GM23338 (cell line): ENCODE data around the gene LAT. TPM values are rescaled to one million over a fixed set of nuclear protein-coding genes. Genes with fewer than 3 reads are reported as not detected.

ENCODE experiments used
- ATAC-seq: fragments of 200-7000 bp; cut with Tn5 transposase; 3 replicates; pipeline ENCODE4 v1.9.1; 2020
- DNase-seq: peaks from one replicate; pipeline ENCODE4 v3.0.0-alpha.2; 2015; ENCODE audit warnings: low spot score
- H2AFZ ChIP-seq: fragments of 200-600 bp; sonication (generic); 2 replicates; pipeline ENCODE4 v1.8.0; 2016; ENCODE audit warnings: antibody characterized with exemption, mild to moderate bottlenecking, moderate library complexity
- H3F3A ChIP-seq: fragments of 200-600 bp; sonication (generic); replicated peaks from 2 replicates; pipeline ENCODE4 v1.8.0; 2017; ENCODE audit warnings: antibody characterized with exemption, mixed run types, low read depth
- H3K27ac ChIP-seq: fragments of 200-600 bp; sonication (generic); 2 replicates; pipeline ENCODE4 v1.6.1; 2016; ENCODE audit warnings: low read depth
- H3K27me3 ChIP-seq: fragments of 200-600 bp; sonication (generic); 2 replicates; pipeline ENCODE4 v1.8.0; 2016; ENCODE audit warnings: mild to moderate bottlenecking, mixed run types, moderate library complexity; ENCODE audit not compliant: insufficient read depth
- H3K36me3 ChIP-seq: fragments of 200-600 bp; sonication (generic); 2 replicates; pipeline ENCODE4 v1.8.0; 2016; ENCODE audit warnings: mild to moderate bottlenecking; ENCODE audit not compliant: insufficient read depth
- H3K4me1 ChIP-seq: fragments of 200-600 bp; sonication (generic); 2 replicates; pipeline ENCODE4 v1.8.0; 2016; ENCODE audit warnings: mild to moderate bottlenecking, moderate library complexity; ENCODE audit not compliant: insufficient read depth
- H3K4me2 ChIP-seq: fragments of 200-600 bp; sonication (generic); 2 replicates; pipeline ENCODE4 v1.7.1; 2017; ENCODE audit warnings: mixed run types
- H3K4me3 ChIP-seq: fragments of 200-600 bp; sonication (generic); 2 replicates; pipeline ENCODE4 v1.6.1; 2016; ENCODE audit warnings: mixed run types
- H3K79me2 ChIP-seq: fragments of 200-600 bp; sonication (generic); replicated peaks from 2 replicates; pipeline ENCODE4 v1.8.0; 2017; ENCODE audit warnings: mild to moderate bottlenecking; ENCODE audit not compliant: insufficient read depth
- H3K9me2 ChIP-seq: fragments of 200-600 bp; sonication (generic); 2 replicates; pipeline ENCODE4 v1.8.0; 2017; ENCODE audit not compliant: insufficient read depth
- H4K20me1 ChIP-seq: fragments of 200-600 bp; sonication (generic); replicated peaks from 2 replicates; pipeline ENCODE4 v1.8.0; 2017; ENCODE audit warnings: mild to moderate bottlenecking; ENCODE audit not compliant: insufficient read depth
- H3K27ac Mint-ChIP-seq: 2 replicates; pipeline ENCODE4 v1.8.0; 2020; ENCODE audit warnings: inconsistent platforms, mild to moderate bottlenecking, moderate library complexity, mixed read lengths
- H3K27me3 Mint-ChIP-seq: 3 replicates; pipeline ENCODE4 v1.8.0; 2022; ENCODE audit warnings: low read depth, mild to moderate bottlenecking, moderate library complexity, mixed read lengths, inconsistent platforms; ENCODE audit not compliant: insufficient read depth, poor library complexity
- H3K36me3 Mint-ChIP-seq: 3 replicates; pipeline ENCODE4 v1.8.0; 2021; ENCODE audit warnings: low read depth, mild to moderate bottlenecking, inconsistent platforms, moderate library complexity, mixed read lengths
- H3K4me1 Mint-ChIP-seq: 3 replicates; pipeline ENCODE4 v1.8.0; 2020; ENCODE audit warnings: mild to moderate bottlenecking, inconsistent platforms, mixed read lengths
- H3K4me3 Mint-ChIP-seq: 3 replicates; pipeline ENCODE4 v1.8.0; 2021; ENCODE audit warnings: moderate library complexity, mild to moderate bottlenecking, inconsistent platforms, mixed read lengths
- H3K9me3 Mint-ChIP-seq: 3 replicates; pipeline ENCODE4 v1.8.0; 2020; ENCODE audit warnings: moderate library complexity, mild to moderate bottlenecking, inconsistent platforms, mixed read lengths
- CREB1 ChIP-seq: fragments of 250-450 bp; sonication (Bioruptor Pico); IDR thresholded peaks from 2 replicates; pipeline ENCODE4 v1.5.0; 2020; ENCODE audit warnings: low read depth, mild to moderate bottlenecking, moderate library complexity
- EZH2 ChIP-seq: fragments of 200-600 bp; sonication (generic); IDR thresholded peaks from one replicate; pipeline ENCODE4 v1.8.0; 2017; ENCODE audit warnings: antibody characterized with exemption, mild to moderate bottlenecking, low read depth; ENCODE audit not compliant: unreplicated experiment
- JUNB ChIP-seq: IDR thresholded peaks from one replicate; pipeline ENCODE4 v1.6.1; 2016; ENCODE audit warnings: antibody characterized with exemption; ENCODE audit not compliant: unreplicated experiment
- NANOG ChIP-seq: IDR thresholded peaks from 2 replicates; pipeline ENCODE4 v1.6.1; 2016; ENCODE audit warnings: antibody characterized with exemption, borderline replicate concordance
- POLR2AphosphoS5 ChIP-seq: IDR thresholded peaks from 2 replicates; pipeline ENCODE4 v1.6.1; 2016; ENCODE audit warnings: antibody characterized with exemption, low read depth
- STAT1 ChIP-seq: IDR thresholded peaks from one replicate; pipeline ENCODE4 v1.6.1; 2016; ENCODE audit warnings: antibody characterized with exemption; ENCODE audit not compliant: unreplicated experiment
- ZNF114 ChIP-seq: fragments of 250-450 bp; sonication (Bioruptor Pico); IDR thresholded peaks from 2 replicates; pipeline ENCODE4 v1.5.0; 2020; ENCODE audit warnings: mild to moderate bottlenecking, moderate library complexity
- ZNF331 ChIP-seq: fragments of 250-450 bp; sonication (Bioruptor Pico); IDR thresholded peaks from 2 replicates; pipeline ENCODE4 v1.5.0; 2020; ENCODE audit warnings: low read depth, mild to moderate bottlenecking, moderate library complexity
- polyA plus RNA-seq: library from polyadenylated mRNA; unstranded; fragments of >200 nt; fragmentation: Nextera tagmentation; extraction: Ambion mirVana; gene quantifications from 2 replicates; pipeline ENCODE4 v1.2.1, GENCODE V29; 2016
- total RNA-seq: library from RNA; depleted of rRNA; stranded (reverse); fragments of >200 nt; shearing (Covaris generic); gene quantifications from 2 replicates; pipeline ENCODE4 v1.2.3, GENCODE V29; 2014
- TF ChIP-seq, protein P1 (sequence below): fragments of 250-450 bp; sonication (Bioruptor Pico); IDR thresholded peaks from 2 replicates; pipeline ENCODE4 v1.5.0; 2020; ENCODE audit warnings: mild to moderate bottlenecking, moderate library complexity
- TF ChIP-seq, protein P2 (sequence below): IDR thresholded peaks from one replicate; pipeline ENCODE4 v1.6.1; 2018; ENCODE audit warnings: antibody characterized with exemption; ENCODE audit not compliant: unreplicated experiment
- TF ChIP-seq, protein P3 (sequence below), 2 experiments: fragments of 200-600 bp in 1 of 2; sonication (generic) in 1 of 2; conservative IDR thresholded peaks; 2 replicates each; pipeline versions ENCODE4 v1.5.1 to v1.6.1; 2016 to 2017; ENCODE audit warnings: antibody characterized with exemption in 2 of 2, low read depth in 2 of 2, mild to moderate bottlenecking in 2 of 2, moderate library complexity in 1 of 2

The LAT gene
- total and polyA plus RNA-seq, 2 experiments from 2014 or later = 2.2 to 2.4 TPM

DNA sequence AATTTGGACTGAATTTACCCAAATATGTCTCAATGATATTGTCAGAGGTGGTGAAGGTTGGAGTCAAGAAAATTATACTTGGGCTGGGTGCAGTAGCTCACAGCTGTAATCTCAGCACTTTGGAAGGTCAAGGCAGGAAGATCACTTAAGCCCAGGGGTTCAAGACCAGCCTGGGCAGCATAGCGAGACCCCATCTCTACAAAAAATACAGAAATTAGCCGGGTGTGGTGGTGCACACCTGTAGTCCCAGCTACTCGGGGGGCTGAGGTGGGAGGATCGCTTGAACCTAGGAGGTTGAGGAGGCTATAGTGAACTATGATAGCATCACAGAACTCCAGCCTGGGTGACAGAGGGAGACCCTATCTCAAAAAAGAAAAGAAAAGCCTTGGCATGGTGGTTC, 40.9 kb downstream of the LAT start:
- Histone ChIP-seq H3K79me2 (no peaks in the 10 kb centered on the region), H2AFZ (no peak overlapping the region), H3K4me2 (no peak overlapping the region), H3K36me3 (no peaks in the 10 kb centered on the region), H3K27me3 (no peaks in the 10 kb centered on the region), H4K20me1 (no peaks in the 10 kb centered on the region), H3K9me2 (no peaks in the 10 kb centered on the region), H3K27ac (no peak overlapping the region), H3K4me1 (no peaks in the 10 kb centered on the region), H3F3A (no peaks in the 10 kb centered on the region), H3K4me3 (no peak overlapping the region)
- Mint-ChIP-seq H3K36me3 (no peaks in the 10 kb centered on the region), H3K27ac (no peak overlapping the region), H3K27me3 (peaks cover 12% of the 10 kb centered on the region), H3K9me3 (no peaks in the 10 kb centered on the region), H3K4me1 (peaks cover 12% of the 10 kb centered on the region), H3K4me3 (no peak overlapping the region)
- no peak for DNase-seq
- TF ChIP-seq CREB1 (no peak), ZNF114 (CRISPR knock-in tag) (no peak), JUNB (no peak), ZNF331 (CRISPR knock-in tag) (no peak), EZH2 (no peak), POLR2AphosphoS5 (no peak), STAT1 (no peak), NANOG (no peak)
- TF ChIP-seq, protein P1, sequence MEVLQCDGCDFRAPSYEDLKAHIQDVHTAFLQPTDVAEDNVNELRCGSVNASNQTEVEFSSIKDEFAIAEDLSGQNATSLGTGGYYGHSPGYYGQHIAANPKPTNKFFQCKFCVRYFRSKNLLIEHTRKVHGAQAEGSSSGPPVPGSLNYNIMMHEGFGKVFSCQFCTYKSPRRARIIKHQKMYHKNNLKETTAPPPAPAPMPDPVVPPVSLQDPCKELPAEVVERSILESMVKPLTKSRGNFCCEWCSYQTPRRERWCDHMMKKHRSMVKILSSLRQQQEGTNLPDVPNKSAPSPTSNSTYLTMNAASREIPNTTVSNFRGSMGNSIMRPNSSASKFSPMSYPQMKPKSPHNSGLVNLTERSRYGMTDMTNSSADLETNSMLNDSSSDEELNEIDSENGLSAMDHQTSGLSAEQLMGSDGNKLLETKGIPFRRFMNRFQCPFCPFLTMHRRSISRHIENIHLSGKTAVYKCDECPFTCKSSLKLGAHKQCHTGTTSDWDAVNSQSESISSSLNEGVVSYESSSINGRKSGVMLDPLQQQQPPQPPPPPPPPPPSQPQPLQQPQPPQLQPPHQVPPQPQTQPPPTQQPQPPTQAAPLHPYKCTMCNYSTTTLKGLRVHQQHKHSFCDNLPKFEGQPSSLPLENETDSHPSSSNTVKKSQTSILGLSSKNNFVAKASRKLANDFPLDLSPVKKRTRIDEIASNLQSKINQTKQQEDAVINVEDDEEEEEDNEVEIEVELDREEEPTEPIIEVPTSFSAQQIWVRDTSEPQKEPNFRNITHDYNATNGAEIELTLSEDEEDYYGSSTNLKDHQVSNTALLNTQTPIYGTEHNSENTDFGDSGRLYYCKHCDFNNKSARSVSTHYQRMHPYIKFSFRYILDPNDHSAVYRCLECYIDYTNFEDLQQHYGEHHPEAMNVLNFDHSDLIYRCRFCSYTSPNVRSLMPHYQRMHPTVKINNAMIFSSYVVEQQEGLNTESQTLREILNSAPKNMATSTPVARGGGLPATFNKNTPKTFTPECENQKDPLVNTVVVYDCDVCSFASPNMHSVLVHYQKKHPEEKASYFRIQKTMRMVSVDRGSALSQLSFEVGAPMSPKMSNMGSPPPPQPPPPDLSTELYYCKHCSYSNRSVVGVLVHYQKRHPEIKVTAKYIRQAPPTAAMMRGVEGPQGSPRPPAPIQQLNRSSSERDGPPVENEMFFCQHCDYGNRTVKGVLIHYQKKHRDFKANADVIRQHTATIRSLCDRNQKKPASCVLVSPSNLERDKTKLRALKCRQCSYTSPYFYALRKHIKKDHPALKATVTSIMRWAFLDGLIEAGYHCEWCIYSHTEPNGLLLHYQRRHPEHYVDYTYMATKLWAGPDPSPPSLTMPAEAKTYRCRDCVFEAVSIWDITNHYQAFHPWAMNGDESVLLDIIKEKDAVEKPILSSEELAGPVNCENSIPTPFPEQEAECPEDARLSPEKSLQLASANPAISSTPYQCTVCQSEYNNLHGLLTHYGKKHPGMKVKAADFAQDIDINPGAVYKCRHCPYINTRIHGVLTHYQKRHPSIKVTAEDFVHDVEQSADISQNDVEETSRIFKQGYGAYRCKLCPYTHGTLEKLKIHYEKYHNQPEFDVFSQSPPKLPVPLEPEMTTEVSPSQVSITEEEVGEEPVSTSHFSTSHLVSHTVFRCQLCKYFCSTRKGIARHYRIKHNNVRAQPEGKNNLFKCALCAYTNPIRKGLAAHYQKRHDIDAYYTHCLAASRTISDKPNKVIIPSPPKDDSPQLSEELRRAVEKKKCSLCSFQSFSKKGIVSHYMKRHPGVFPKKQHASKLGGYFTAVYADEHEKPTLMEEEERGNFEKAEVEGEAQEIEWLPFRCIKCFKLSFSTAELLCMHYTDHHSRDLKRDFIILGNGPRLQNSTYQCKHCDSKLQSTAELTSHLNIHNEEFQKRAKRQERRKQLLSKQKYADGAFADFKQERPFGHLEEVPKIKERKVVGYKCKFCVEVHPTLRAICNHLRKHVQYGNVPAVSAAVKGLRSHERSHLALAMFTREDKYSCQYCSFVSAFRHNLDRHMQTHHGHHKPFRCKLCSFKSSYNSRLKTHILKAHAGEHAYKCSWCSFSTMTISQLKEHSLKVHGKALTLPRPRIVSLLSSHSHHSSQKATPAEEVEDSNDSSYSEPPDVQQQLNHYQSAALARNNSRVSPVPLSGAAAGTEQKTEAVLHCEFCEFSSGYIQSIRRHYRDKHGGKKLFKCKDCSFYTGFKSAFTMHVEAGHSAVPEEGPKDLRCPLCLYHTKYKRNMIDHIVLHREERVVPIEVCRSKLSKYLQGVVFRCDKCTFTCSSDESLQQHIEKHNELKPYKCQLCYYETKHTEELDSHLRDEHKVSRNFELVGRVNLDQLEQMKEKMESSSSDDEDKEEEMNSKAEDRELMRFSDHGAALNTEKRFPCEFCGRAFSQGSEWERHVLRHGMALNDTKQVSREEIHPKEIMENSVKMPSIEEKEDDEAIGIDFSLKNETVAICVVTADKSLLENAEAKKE = no peak
- TF ChIP-seq, protein P2, sequence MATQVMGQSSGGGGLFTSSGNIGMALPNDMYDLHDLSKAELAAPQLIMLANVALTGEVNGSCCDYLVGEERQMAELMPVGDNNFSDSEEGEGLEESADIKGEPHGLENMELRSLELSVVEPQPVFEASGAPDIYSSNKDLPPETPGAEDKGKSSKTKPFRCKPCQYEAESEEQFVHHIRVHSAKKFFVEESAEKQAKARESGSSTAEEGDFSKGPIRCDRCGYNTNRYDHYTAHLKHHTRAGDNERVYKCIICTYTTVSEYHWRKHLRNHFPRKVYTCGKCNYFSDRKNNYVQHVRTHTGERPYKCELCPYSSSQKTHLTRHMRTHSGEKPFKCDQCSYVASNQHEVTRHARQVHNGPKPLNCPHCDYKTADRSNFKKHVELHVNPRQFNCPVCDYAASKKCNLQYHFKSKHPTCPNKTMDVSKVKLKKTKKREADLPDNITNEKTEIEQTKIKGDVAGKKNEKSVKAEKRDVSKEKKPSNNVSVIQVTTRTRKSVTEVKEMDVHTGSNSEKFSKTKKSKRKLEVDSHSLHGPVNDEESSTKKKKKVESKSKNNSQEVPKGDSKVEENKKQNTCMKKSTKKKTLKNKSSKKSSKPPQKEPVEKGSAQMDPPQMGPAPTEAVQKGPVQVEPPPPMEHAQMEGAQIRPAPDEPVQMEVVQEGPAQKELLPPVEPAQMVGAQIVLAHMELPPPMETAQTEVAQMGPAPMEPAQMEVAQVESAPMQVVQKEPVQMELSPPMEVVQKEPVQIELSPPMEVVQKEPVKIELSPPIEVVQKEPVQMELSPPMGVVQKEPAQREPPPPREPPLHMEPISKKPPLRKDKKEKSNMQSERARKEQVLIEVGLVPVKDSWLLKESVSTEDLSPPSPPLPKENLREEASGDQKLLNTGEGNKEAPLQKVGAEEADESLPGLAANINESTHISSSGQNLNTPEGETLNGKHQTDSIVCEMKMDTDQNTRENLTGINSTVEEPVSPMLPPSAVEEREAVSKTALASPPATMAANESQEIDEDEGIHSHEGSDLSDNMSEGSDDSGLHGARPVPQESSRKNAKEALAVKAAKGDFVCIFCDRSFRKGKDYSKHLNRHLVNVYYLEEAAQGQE = no peak
- TF ChIP-seq, protein P3, sequence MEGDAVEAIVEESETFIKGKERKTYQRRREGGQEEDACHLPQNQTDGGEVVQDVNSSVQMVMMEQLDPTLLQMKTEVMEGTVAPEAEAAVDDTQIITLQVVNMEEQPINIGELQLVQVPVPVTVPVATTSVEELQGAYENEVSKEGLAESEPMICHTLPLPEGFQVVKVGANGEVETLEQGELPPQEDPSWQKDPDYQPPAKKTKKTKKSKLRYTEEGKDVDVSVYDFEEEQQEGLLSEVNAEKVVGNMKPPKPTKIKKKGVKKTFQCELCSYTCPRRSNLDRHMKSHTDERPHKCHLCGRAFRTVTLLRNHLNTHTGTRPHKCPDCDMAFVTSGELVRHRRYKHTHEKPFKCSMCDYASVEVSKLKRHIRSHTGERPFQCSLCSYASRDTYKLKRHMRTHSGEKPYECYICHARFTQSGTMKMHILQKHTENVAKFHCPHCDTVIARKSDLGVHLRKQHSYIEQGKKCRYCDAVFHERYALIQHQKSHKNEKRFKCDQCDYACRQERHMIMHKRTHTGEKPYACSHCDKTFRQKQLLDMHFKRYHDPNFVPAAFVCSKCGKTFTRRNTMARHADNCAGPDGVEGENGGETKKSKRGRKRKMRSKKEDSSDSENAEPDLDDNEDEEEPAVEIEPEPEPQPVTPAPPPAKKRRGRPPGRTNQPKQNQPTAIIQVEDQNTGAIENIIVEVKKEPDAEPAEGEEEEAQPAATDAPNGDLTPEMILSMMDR (conservative IDR thresholded peaks at IDR 0.05; ENCODE audit: low read depth in 2 of 2) = no peak
- no peak for ATAC-seq
